Gastroesophageal sphincter (tissue), 4 donors: ENCODE data around the gene RAP1GAP2. TPM values are rescaled to one million over a fixed set of nuclear protein-coding genes. Genes with fewer than 3 reads are reported as not detected.

Experiments used
- ATAC-seq: fragments of 150-250 bp; one replicate; pipeline ENCODE4 v1.9.1; 2016; ENCODE audit warnings: mild to moderate bottlenecking, moderate library complexity
- H3K27ac ChIP-seq, 4 donors: fragments of 200-600 bp; sonication (generic) in 3 of 4; 1 replicate in 3 of 4; 2 replicates in 1 of 4; pipeline ENCODE4 v1.5.1; 2016 to 2019
- H3K27me3 ChIP-seq: fragments of 200-600 bp; sonication (generic); one replicate; pipeline ENCODE4 v1.5.1; 2019
- H3K36me3 ChIP-seq, 2 donors: fragments of 200-600 bp; sonication (generic); one replicate each; pipeline ENCODE4 v1.5.1; 2019; ENCODE audit warnings: control low read depth in 1 of 2
- H3K4me1 ChIP-seq, 3 donors: fragments of 200-600 bp; sonication (generic); 1 replicate in 2 of 3; 2 replicates in 1 of 3; pipeline ENCODE4 v1.5.1; 2016 to 2019; ENCODE audit warnings: control low read depth in 2 of 3
- H3K4me3 ChIP-seq, 2 donors: fragments of 200-600 bp; sonication (generic); one replicate each; pipeline ENCODE4 v1.5.1; 2019; ENCODE audit warnings: mild to moderate bottlenecking in 1 of 2, moderate library complexity in 1 of 2
- H3K9me3 ChIP-seq, 3 donors: fragments of 200-600 bp; sonication (generic); one replicate each; pipeline ENCODE4 v1.5.1; 2017 to 2019; ENCODE audit warnings: control low read depth in 2 of 3
- CTCF ChIP-seq, 4 experiments: fragments of 200-600 bp in 2 of 4; fragments of 450-650 bp in 2 of 4; sonication (generic) in 1 of 4; IDR thresholded peaks; one replicate each; pipeline ENCODE4 v1.5.1; 2017 to 2019; ENCODE audit warnings: antibody characterized with exemption in 4 of 4, mild to moderate bottlenecking in 2 of 4, moderate library complexity in 2 of 4
- EP300 ChIP-seq: sonication (generic); formaldehyde crosslinking; IDR thresholded peaks from one replicate; pipeline ENCODE4 v1.6.1; 2017; ENCODE audit warnings: antibody characterized with exemption, mild to moderate bottlenecking
- POLR2A ChIP-seq, 2 donors: fragments of 450-650 bp; IDR thresholded peaks; one replicate each; pipeline ENCODE4 v1.6.1; 2017; ENCODE audit warnings: antibody characterized with exemption in 2 of 2, mild to moderate bottlenecking in 2 of 2, moderate library complexity in 1 of 2
- POLR2AphosphoS5 ChIP-seq: sonication (generic); formaldehyde crosslinking; IDR thresholded peaks from one replicate; pipeline ENCODE4 v1.6.1; 2017; ENCODE audit warnings: antibody characterized with exemption
- WGBS, 2 donors: methylation state at CpG; one replicate each; pipeline ENCODE4 v1.1.5; 2018; ENCODE audit warnings: low coverage in 1 of 2; 5-methylcytosine and 5-hydroxymethylcytosine counted together
- total RNA-seq, 4 donors: library from RNA; depleted of rRNA; stranded (reverse); fragments of >200 nt; gene quantifications; one replicate each; pipeline ENCODE4 v1.1.0, GENCODE V29; 2016

The RAP1GAP2 gene
- total RNA-seq, 4 donors from 2014 or later: 8.8 to 19.5 (median 11.3) TPM

GRCh38 chr17:2799653-2800052 is 3.4 kb downstream of the RAP1GAP2 start:
- WGBS, 2 donors: 70 to 95% methylated on average over 2 to 4 of the region's 7 CpGs
- TF ChIP-seq EP300 (no peak), CTCF (IDR thresholded peaks at IDR 0.05) (no peak), POLR2A (IDR thresholded peaks at IDR 0.05) (no peak), POLR2AphosphoS5 (no peak)
- H3K36me3 ChIP-seq: no peaks in the 10 kb centered on the region
- no peak for ATAC-seq
- no peaks in the 10 kb centered on the region for H3K9me3 ChIP-seq
- no peaks in the 10 kb centered on the region for H3K4me1 ChIP-seq
- no peak overlapping the region for H3K4me3 ChIP-seq
- H3K27ac ChIP-seq: no peak overlapping the region
- H3K27me3 ChIP-seq: peaks cover 72% of the 10 kb centered on the region

GRCh38 chr17:2800367-2800766 is 4.1 kb downstream of the RAP1GAP2 start:
- H3K27me3 ChIP-seq: peaks cover 67% of the 10 kb centered on the region
- no peak overlapping the region for H3K27ac ChIP-seq
- TF ChIP-seq POLR2AphosphoS5 (no peak), CTCF (IDR thresholded peaks at IDR 0.05) (no peak), EP300 (no peak), POLR2A (IDR thresholded peaks at IDR 0.05) (no peak)
- H3K4me1 ChIP-seq: no peaks in the 10 kb centered on the region
- 82 to 83% methylated on average over 2 to 3 of the region's 11 CpGs for WGBS, 2 donors
- ATAC-seq: no peak
- H3K9me3 ChIP-seq: no peaks in the 10 kb centered on the region
- H3K36me3 ChIP-seq: no peaks in the 10 kb centered on the region
- H3K4me3 ChIP-seq: no peak overlapping the region

GRCh38 chr17:2801841-2802240 is 5.6 kb downstream of the RAP1GAP2 start:
- WGBS, 2 donors: 17 to 49% methylated on average over 1 to 6 of the region's 6 CpGs
- peaks cover 52% of the 10 kb centered on the region for H3K27me3 ChIP-seq
- no peaks in the 10 kb centered on the region for H3K9me3 ChIP-seq
- H3K4me3 ChIP-seq: no peak overlapping the region
- H3K27ac ChIP-seq: no peak overlapping the region
- TF ChIP-seq CTCF (IDR thresholded peaks at IDR 0.05): no peak
- no peak for ATAC-seq
- H3K4me1 ChIP-seq: no peaks in the 10 kb centered on the region
- no peaks in the 10 kb centered on the region for H3K36me3 ChIP-seq

- no peak overlapping the region for H3K4me3 ChIP-seq
- no peaks in the 10 kb centered on the region for H3K4me1 ChIP-seq
- no peak for ATAC-seq
- H3K27ac ChIP-seq: no peak overlapping the region
- no peaks in the 10 kb centered on the region for H3K36me3 ChIP-seq
- 80 to 91% methylated on average over 1 to 8 of the region's 8 CpGs for WGBS, 2 donors
- H3K27me3 ChIP-seq: peaks cover 46% of the 10 kb centered on the region
- TF ChIP-seq EP300 (no peak), CTCF (IDR thresholded peaks at IDR 0.05) (no peak), POLR2A (IDR thresholded peaks at IDR 0.05) (no peak), POLR2AphosphoS5 (no peak)
- H3K9me3 ChIP-seq: no peaks in the 10 kb centered on the region
Observed at GRCh38 chr17:2802574-2802973, 6.3 kb downstream of the RAP1GAP2 start.

GRCh38 chr17:2803386-2803785 is 7.1 kb downstream of the RAP1GAP2 start:
- no peak overlapping the region for H3K4me3 ChIP-seq
- WGBS, 2 donors: 87 to 88% methylated on average over 4 to 12 of the region's 14 CpGs
- H3K36me3 ChIP-seq: no peaks in the 10 kb centered on the region
- no peaks in the 10 kb centered on the region for H3K4me1 ChIP-seq
- TF ChIP-seq POLR2AphosphoS5: no peak
- no peak for TF ChIP-seq EP300
- no peak for TF ChIP-seq CTCF (IDR thresholded peaks at IDR 0.05)
- no peak for TF ChIP-seq POLR2A (IDR thresholded peaks at IDR 0.05)
- H3K27ac ChIP-seq: no peak overlapping the region
- no peak for ATAC-seq
- peaks cover 38% of the 10 kb centered on the region for H3K27me3 ChIP-seq
- H3K9me3 ChIP-seq: no peaks in the 10 kb centered on the region
